HG03342 (cell line): ENCODE measurements around the gene POTEH.
"Not testable (repeated sequence)": the region's sequence is repeated elsewhere in the genome, so short reads cannot be mapped to it uniquely, and the experiment has no call there.

Experiments used
- ATAC-seq: cut with Tn5 transposase; IDR thresholded peaks from one replicate; pipeline ENCODE4 v1.9.1; 2021; ENCODE audit warnings: mild to moderate bottlenecking, moderate library complexity; ENCODE audit not compliant: unreplicated experiment

The POTEH gene

DNA sequence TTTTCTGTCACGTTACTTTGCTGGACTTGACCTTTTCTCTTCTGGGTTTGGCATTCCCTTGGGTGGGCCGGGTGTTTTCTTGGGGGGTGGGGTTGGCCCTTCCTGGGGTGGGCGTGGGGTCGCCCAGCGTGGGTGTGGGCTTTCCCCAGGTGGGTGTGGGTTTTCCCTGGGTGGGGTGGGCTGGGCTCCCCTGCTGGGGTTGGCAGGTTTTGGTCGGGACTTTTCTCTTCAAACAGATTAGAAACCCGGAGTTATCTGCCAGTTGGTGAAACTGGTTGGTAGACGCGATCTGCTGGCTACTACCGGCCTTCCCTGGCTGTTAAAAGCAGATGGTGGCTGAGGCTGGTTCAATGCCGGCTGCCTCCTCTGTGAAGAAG is at the start of gene POTEH:
Gene POTEH (plus strand): TSS at position 278 of the 377 bp plus-strand sequence. CDS start 52 bp downstream, at position 330.
- ATAC-seq = not testable (repeated sequence)

DNA sequence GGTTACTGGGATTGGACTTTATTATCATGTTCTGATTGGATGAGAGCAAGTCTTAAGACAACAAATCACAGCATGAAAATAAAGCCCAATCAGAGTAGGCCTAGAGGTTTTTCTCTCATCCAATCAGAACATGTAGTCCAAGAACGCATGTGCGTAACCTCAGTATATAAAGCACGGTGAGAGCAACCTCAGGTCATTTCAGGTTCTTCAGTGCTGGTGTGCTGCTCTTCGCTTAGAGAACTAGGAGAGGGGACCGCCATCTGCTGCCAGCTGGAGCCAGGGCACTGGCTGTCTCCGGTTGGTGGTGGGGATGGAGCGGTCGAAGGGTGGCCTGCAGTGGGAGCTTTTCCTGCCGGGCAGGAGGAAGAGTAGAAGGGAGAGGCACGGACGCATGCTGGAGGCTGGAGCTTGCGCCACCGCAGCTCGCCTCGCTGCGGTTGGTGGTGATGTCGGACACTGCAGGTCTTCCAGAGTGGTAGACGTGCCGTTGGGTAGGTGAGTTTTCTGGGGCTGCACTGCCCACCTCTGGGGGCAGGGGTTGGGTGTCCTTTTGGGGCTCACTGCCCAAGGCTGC is 47.5 kb upstream of the POTEH start:
- ATAC-seq = not testable (repeated sequence)

DNA sequence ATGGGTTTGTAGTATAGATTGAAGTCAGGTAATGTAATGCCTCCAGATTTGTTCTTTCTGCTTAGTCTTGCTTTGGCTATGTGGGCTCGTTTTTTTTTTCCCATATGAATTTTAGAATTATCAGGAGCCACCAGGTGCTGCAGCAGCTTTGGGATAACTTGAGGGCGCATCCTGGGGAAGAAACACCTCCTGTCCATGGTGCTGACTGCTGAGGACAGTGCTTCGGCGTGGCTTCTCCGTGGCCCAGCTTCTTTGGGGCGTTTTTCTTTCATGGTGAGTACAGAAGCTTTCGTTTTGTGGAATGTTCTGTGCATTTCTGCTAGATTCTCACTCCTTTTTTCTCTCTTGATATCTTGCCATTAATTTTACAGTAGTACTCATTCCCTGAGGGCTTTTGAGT is 37.9 kb upstream of the POTEH start:
- not testable (repeated sequence) for ATAC-seq

DNA sequence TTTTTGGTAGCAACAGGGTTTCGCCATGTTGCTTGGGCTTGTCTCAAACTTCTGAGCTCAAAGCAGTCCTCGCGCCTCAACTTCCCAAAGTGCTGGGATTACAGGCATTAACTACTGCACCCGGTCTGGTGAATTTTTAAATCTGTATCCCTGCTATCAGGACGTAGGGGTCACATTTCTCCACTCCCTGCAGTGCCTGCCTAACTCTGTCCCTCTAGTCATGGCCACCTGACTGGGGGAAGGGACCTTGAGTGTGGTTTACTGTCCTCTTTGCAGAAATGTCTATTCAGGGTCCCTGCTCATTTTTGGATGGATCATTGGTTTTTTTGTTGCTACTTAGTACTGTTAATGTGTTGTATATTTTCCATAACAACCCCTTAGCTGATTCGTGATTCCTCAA is 37.1 kb upstream of the POTEH start:
- ATAC-seq = not testable (repeated sequence)

DNA sequence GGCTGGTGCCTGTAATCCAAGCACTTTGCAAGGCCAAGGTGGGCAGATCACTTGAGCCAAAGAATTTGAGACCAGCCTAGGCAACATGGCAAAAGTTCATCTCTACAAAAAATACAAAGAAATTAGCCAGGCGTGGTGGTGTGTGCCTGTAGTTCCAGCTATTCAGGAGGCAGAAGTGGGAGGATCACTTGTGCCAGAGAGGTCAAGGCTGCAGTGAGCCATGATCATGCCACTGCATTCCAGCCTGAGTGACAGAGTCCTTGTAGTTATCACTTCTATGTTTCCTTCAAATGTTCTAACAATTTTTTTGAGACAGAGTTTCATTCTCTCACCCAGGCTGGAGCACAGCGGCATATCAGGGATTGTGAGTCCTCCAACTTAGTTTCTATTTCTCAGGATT is 36.6 kb upstream of the POTEH start:
- not testable (repeated sequence) for ATAC-seq

DNA sequence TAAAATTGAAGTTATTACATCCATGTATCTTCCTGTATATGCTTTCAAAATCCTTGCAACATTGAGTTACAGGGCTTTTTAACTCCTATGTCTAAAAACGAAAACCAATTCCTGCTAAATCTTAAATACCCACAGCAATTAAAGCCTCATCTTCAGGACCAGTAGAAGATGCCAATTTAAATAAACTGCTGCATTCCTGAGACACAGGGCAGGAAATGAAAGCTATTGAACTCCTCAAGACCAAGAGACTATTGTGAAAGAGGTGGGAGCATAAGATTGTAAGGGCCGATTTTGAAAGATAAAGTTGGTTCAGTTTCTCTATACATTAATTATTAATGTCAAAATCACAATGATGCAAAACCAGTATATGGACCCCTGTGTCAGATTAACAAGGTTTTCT is 28.7 kb upstream of the POTEH start:
- not testable (repeated sequence) for ATAC-seq

DNA sequence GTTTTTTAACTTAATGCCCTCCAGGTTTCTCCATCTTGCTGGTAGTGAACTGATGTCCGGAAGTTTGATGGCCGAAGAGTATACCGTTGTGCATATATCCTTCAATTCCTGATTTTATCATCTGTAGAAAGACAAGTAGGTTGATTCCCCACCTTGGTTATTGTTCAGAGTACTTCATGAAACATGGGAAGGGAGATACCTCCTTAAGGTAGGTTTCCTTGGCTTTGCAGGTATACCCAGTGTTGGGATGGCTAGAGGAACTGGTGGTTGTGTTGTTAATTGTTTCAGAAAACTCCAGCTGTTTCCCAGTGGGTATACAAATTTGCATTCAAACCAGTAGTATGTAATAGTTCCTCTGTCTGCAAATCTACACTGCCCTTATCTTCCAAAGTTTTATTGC is 25.1 kb upstream of the POTEH start:
- ATAC-seq = not testable (repeated sequence)

DNA sequence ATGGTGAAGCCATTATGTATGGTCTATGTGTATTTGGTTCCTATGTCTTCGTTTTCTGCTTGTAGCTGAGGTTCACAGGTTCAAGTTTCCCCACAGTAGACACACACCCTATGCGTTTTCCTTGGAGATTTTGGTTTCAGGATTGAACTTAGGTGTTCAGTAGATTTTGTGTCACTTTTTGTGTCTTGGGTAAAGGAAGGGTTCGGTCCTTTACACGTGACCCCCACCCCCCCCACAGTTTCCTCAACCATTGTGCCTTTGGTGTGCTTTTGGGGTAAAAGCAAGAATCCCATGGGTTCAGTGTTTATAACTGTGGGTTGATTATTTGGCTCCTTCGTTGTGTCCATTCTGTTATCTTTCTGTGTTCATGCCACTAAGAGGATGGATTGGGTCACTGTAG is 24.3 kb upstream of the POTEH start:
- not testable (repeated sequence) for ATAC-seq

DNA sequence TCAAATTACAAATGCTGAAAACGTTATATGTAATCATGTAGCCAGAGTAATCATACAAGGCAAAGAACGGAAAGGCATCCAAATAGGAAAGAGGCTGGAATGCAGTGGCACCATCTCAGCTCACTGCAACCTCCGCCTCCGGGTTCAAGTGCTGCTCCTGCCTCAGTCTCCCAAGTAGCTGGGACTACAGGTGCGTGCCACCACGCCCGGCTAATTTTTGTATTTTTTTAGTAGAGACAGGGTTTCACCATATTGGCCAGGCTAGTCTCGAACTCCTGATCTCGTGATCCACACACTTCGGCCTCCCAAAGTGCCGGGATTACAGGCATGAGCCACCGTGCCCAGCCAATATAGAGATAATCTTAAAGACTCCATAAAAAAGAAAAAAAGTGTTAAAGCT is 20.4 kb upstream of the POTEH start:
- not testable (repeated sequence) for ATAC-seq

DNA sequence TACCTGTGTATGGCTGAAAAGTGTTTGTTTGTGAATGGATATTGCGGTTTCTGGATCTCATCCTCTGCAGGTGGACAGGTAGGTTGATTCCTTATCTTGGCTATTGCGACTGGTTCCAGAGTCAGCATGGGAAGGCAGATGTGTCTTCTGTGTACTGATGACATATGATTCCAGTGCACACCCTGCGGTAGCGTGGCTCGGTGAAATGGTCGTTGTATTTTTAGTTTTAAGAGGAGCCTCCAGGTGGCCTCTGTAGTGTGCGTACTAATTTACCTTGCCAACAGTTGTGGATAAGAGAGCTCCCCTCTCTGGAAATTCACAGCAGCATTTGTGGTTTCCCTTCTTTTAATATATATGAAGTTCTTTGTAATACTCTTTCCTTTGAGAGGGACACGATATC is 10.1 kb upstream of the POTEH start:
- ATAC-seq = not testable (repeated sequence)

DNA sequence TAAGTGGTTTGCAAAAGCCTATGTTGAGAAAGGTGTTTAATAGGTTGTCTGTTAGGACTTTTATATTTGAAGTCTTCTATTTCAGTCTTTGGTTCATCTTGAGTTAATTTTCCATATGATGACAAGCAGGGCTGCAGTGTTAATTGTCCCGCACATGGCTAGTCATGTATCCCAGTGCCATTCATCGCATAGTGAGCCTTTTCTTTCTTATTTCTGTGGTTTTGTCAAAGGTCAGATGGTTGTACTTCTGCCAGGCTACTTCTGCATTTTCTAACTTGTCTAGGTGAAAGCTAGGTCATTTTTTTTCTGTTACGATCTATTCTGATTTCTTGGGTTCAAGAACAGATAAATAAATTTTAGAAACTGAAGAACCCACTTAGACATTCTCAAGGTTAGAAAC is 5.7 kb upstream of the POTEH start:
- not testable (repeated sequence) for ATAC-seq

DNA sequence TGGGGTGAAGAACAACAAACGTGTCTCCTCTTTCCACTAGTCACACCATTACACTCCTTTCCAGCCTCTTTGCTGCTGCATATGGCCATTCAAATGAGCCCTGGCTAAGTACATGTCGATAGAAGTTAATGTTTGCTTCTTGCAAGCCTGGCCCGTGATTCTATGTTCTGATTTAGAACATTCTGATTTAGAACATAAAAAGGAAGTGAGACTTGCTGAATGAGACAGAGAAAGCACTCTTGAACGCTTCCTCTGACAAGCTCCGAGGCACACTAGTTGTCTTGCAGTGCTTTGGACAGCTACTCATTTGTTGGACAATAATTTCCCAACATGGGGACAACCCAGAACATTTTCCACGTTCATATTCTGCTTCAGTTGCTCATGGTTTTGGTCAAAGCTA is 5.1 kb upstream of the POTEH start:
- ATAC-seq = not testable (repeated sequence)

DNA sequence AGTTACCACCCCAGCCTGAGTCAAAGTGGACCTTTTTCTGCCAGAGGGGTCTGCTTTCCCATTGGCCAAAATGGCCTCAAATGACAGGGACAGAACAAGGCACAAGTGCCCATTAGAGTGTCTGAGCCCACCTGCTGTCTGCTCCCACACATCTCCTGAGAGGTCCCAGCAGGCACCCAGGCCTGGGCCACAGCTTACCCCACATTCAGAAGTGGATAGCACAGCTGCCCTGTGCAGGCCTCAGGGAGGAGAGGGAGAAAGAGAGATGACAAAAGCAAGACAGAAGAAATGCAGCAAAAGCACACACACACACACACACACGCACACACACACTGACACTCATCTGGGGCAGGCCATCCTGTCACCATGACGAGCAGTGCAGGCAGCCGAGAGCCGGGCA is 4.2 kb upstream of the POTEH start:
- ATAC-seq = not testable (repeated sequence)

DNA sequence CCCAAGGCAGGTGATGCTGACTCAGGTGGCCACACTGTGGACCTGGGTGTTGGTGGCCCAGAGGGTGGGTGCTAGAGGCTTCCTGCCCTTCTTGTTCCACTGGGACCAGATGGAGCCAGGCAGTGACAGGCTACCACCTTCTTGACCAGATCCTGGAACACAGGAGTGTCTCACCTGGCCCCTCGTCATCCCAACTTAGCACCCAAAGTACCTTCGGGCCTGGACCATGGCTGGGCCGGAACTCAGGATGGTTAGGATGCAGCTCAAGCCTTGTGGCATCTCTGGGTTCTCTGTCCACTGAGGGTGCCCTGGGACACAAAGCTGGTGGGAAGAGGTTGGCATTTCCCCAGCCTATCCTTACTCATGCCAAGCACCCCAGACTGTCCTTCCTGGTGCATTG is 2.7 kb upstream of the POTEH start:
- not testable (repeated sequence) for ATAC-seq

DNA sequence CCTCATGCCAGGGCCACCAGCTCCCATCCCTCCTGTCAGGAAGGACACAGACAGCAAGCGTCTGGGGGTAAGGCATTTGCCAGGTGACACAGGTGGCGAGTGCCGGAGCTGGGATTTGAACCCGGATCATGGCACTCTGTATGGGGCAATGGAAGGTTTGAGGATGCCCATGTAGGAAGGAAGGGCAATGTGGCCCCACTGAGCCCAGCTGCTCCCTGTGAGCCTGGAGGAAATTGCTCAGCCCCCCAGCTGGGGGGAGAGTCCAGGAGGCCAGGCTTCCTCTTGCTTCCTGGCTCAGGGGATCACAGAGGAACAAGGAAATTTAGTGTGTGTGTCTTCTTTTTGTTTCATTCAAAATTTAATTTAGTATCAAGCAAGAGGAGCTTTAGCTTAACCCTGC is 2.1 kb upstream of the POTEH start:
- not testable (repeated sequence) for ATAC-seq

DNA sequence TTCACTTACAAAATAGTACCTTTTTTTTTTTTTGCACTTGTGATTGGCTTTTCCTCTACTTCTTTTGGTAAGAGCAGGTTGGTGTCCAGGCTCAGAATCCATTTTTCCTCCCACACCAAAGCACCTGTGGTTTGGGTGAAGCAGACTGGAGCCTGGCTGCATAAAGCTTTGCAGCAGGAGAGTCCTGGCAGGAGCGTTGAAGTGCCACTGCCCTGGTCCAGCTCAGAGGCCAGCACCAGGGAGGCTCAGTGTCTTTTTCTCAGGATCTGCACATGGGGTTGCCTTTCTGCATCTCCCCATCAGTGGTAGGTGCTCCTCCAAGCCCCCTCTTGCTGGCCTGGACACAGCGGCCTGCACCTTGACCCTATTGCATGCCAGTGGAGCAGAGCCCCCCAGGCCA is 1.7 kb upstream of the POTEH start:
- ATAC-seq = not testable (repeated sequence)

DNA sequence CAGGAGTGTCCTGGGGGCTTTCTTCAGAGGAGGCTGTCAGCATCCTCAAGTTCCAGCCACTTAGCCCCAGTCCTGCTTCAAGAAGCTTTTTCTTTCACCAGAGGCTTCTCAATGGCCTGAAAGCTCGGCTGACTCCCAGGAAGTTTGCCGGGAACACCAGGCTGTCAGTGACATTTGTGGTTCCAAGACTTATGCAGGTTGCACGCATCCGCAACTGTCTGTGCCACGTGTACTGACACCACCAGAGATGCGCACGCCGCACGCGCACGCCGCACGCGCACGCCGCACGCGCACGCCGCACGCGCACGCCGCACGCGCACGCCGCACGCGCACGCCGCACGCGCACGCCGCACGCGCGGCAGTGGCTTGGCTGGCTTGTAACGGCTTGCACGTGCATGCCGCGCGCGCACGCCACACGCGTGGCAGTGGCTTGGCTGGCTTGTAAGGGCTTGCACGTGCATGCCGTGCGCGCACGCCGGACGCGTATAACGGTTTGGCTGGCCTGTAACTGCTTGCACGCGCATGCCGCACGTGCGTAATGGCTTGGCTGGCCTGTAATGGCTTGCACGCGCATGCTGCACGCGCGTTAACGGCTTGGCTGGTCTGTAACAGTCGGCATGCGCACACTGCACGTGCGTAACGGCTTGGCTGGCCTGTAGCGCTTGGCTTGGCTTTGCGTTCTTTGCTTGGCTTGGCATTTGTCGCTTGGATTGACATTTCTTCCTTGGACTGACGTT is 646 bp upstream of the POTEH start:
- not testable (repeated sequence) for ATAC-seq

DNA sequence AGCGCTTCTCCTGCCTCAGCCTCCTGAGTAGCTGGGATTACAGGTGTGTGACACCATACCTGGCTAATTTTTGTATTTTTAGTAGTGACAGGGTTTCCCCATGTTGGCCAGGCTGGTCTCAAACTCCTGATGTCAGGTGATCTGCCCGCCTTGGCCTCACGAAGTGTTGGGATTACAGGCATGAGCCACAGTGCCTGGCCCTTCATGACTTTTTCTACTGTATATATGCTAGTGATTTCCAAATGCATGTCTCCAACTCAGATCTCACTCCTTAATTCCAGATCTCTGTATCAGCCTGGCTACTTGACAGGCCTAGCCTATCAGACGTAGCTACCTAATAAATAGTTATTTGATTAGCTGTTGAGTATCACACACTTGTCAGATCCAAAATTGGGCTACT is 23.8 kb downstream of the POTEH start:
- not testable (repeated sequence) for ATAC-seq

DNA sequence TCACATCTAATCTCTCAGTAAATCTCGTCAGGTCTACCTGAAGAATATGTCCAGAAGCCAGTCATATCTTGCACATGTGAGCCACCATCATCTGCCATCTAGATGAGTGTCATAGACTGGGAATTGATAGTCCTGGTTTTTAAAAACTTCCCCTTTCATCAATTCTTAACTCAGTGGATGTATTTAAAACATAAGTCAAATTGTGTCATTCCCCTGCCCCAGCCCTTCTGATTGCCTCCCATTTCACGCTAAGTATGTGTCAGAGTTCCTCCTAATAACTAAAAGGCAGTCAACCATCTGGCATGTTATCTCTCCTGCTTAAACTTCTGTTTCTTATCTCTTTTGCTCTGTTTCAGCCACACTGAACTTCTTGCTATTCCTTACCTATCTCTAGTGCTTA is 24.3 kb downstream of the POTEH start:
- not testable (repeated sequence) for ATAC-seq

DNA sequence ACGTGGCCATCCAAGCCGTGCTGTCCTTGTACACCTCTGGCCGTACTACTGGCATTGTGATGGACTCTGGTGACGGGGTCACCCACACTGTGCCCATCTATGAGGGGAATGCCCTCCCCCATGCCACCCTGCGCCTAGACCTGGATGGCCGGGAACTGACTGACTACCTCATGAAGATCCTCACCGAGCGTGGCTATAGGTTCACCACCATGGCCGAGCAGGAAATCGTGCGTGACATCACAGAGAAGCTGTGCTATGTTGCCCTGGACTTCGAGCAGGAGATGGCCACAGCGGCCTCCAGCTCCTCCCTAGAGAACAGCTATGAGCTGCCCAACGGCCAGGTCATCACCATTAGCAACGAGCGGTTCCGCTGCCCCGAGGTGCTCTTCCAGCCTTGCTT is 32.1 kb downstream of the POTEH start:
- not testable (repeated sequence) for ATAC-seq

DNA sequence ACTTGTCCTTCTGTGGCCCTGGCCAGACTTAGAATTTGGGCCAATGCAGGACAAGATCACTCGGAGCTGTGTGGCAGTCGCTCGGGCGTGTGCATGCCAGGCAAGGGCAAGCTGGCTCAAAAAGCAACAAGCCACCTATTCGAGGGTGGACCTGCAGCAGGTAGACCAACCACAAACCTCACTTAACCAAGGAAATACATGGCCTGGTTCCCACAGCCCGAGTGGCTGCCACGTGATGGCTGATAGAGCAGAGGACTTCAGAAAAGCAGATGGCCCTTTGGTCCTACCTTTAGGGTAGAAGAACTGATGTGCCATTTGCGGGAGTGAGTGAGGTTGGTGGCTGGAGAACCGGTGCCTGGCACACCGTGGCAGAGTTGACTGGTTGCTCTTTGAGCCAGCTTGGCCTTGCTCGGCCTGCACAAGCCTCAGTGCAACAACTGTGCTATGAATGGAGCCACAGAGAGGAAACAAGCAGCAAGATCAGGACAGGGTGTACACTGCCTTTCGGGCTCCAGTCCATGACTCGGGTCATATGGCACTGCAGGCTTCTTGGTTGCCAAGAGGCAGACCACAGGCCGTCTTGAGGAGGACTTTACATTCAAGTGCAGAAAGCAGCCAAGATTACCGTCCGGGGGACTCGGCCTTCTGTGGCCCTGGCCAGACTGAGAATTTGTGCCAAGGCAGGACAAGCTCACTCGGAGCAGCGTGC is 39.5 kb downstream of the POTEH start:
- not testable (repeated sequence) for ATAC-seq

DNA sequence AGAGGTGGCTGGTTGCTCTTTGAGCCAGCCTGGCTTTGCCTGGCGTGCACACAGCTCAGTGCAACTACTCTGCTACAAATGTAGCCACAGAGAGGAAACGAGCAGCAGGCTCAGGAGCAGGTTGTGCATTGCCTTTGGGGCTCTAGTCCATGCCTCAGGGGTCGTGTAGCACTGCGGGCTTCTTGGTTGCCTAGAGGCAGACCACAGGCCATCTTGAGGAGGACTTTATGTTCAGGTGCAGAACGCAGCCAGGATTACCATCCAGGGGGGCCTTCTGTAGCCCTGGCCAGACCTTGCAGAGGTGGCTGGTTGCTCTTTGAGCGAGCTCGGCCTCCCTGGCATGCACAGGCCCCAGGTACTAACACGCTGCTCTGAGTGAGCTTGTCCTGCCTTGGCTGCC is 41.2 kb downstream of the POTEH start:
- not testable (repeated sequence) for ATAC-seq
